H1 (cell line): ENCODE data around the gene SGMS2.

Source experiments
- CEBPB ChIP-seq: IDR thresholded peaks from 2 replicates; pipeline ENCODE4 v1.6.1; 2012; ENCODE audit warnings: low read depth, low read length
- CHD7 ChIP-seq: fragments of 300-600 bp; sonication (generic); IDR thresholded peaks from 2 replicates; pipeline ENCODE4 v1.7.1; 2012; ENCODE audit warnings: low read length, moderate library complexity, mild to moderate bottlenecking, inconsistent platforms; ENCODE audit not compliant: insufficient replicate concordance
- CREB1 ChIP-seq: IDR thresholded peaks from 2 replicates; pipeline ENCODE4 v1.6.1; 2012; ENCODE audit warnings: inconsistent platforms
- CTCF ChIP-seq, 3 experiments: IDR thresholded peaks; 1 replicate in 2 of 3; 2 replicates in 1 of 3; pipeline versions ENCODE4 v1.5.1 to v1.6.1; 2011; ENCODE audit warnings: low read length in 3 of 3, mild to moderate bottlenecking in 3 of 3, inconsistent platforms in 2 of 3, low read depth in 1 of 3, moderate library complexity in 1 of 3; ENCODE audit not compliant: insufficient read depth in 1 of 3; ENCODE audit errors: control extremely low read depth in 1 of 3
- POLR2AphosphoS5 ChIP-seq: IDR thresholded peaks from 2 replicates; pipeline ENCODE4 v1.6.1; 2011; ENCODE audit warnings: low read depth, low read length
- SIN3A ChIP-seq, 2 experiments: IDR thresholded peaks in 1 of 2; conservative IDR thresholded peaks in 1 of 2; 2 replicates each; pipeline ENCODE4 v1.6.1; 2011 to 2012; ENCODE audit warnings: low read length in 2 of 2, improper control_type of control experiment in 1 of 2, low read depth in 1 of 2, mild to moderate bottlenecking in 1 of 2
- SRF ChIP-seq: IDR thresholded peaks from 2 replicates; pipeline ENCODE4 v1.6.1; 2011; ENCODE audit warnings: mild to moderate bottlenecking, low read depth, low read length, moderate library complexity
- TCF12 ChIP-seq: IDR thresholded peaks from 2 replicates; pipeline ENCODE4 v1.6.1; 2011; ENCODE audit warnings: low read depth, mild to moderate bottlenecking, low read length
- ZNF274 ChIP-seq: IDR thresholded peaks from 2 replicates; pipeline ENCODE4 v1.7.0; 2012; ENCODE audit warnings: low read length, borderline replicate concordance; ENCODE audit errors: extremely low read depth

GRCh38 chr4:107916623-107917022 is 91.9 kb downstream of the SGMS2 start:
- TF ChIP-seq CTCF (IDR thresholded peaks at IDR 0.05; ENCODE audit: control extremely low read depth in 1 of 3, insufficient read depth in 1 of 3, low read depth in 1 of 3, low read length in 3 of 3) (no peak), CREB1 (no peak), CEBPB (no peak), TCF12 (no peak), ZNF274 (no peak), SIN3A (conservative IDR thresholded peaks at IDR 0.05 in 1 of 2, IDR thresholded peaks at IDR 0.05 in 1 of 2; ENCODE audit: low read depth in 1 of 2, low read length in 2 of 2) (no peak), POLR2AphosphoS5 (no peak), CHD7 (no peak), SRF (no peak)
